Effector memory CD4-positive, alpha-beta T cell (primary cell): ENCODE results near the gene IL17F.

ENCODE experiments used
- DNase-seq, 3 donors: peaks; one replicate each; pipeline ENCODE4 v3.0.0-alpha.2; 2020
- H3K27ac ChIP-seq: 2 replicates; pipeline ENCODE4 v1.7.0; 2013; ENCODE audit warnings: mild to moderate bottlenecking, low read length, moderate library complexity; ENCODE audit not compliant: insufficient read depth, poor library complexity, severe bottlenecking
- H3K27me3 ChIP-seq: replicated peaks from 2 replicates; pipeline ENCODE4 v1.7.0; 2013; ENCODE audit warnings: mild to moderate bottlenecking, low read length; ENCODE audit not compliant: insufficient read depth, control insufficient read depth, poor library complexity, severe bottlenecking
- H3K36me3 ChIP-seq: 2 replicates; pipeline ENCODE4 v1.7.0; 2013; ENCODE audit warnings: mild to moderate bottlenecking, low read length, moderate library complexity; ENCODE audit not compliant: control insufficient read depth, insufficient read depth
- H3K4me1 ChIP-seq: 2 replicates; pipeline ENCODE4 v1.7.0; 2013; ENCODE audit warnings: low read length, mild to moderate bottlenecking; ENCODE audit not compliant: control insufficient read depth, insufficient read depth, poor library complexity, severe bottlenecking
- H3K4me3 ChIP-seq: 2 replicates; pipeline ENCODE4 v1.7.0; 2013; ENCODE audit warnings: low read length, low read depth, mild to moderate bottlenecking; ENCODE audit not compliant: insufficient read depth, poor library complexity, severe bottlenecking
- H3K9me3 ChIP-seq: 2 replicates; pipeline ENCODE4 v1.7.0; 2013; ENCODE audit warnings: mild to moderate bottlenecking, low read length, moderate library complexity; ENCODE audit not compliant: control insufficient read depth

IL17F gene

GRCh38 chr6:52276130-52276529 lies 31.8 kb upstream of the IL17F start:
- Histone ChIP-seq H3K4me3 (no peak overlapping the region), H3K27ac (no peak overlapping the region), H3K4me1 (peaks cover 3% of the 10 kb centered on the region), H3K36me3 (peaks cover 84% of the 10 kb centered on the region), H3K27me3 (no peaks in the 10 kb centered on the region), H3K9me3 (no peaks in the 10 kb centered on the region)
- DNase-seq: no peak

GRCh38 chr6:52271852-52272460 lies 27.7 kb upstream of the IL17F start:
- H3K36me3 ChIP-seq: peaks cover 81% of the 10 kb centered on the region
- peaks cover 3% of the 10 kb centered on the region for H3K4me1 ChIP-seq
- no peak overlapping the region for H3K27ac ChIP-seq
- no peak overlapping the region for H3K4me3 ChIP-seq
- no peaks in the 10 kb centered on the region for H3K27me3 ChIP-seq
- H3K9me3 ChIP-seq: no peaks in the 10 kb centered on the region
- no peak for DNase-seq

- H3K27ac ChIP-seq: no peak overlapping the region
- H3K36me3 ChIP-seq: peaks cover 45% of the 10 kb centered on the region
- DNase-seq: peak; percentile 19 to 48 (median 41)
- no peak overlapping the region for H3K4me3 ChIP-seq
- no peaks in the 10 kb centered on the region for H3K27me3 ChIP-seq
- no peaks in the 10 kb centered on the region for H3K4me1 ChIP-seq
- no peaks in the 10 kb centered on the region for H3K9me3 ChIP-seq
These were observed 19.6 kb upstream of the IL17F start for GRCh38 chr6:52263709-52264540.

- H3K27me3 ChIP-seq: no peaks in the 10 kb centered on the region
- DNase-seq: no peak
- no peaks in the 10 kb centered on the region for H3K9me3 ChIP-seq
- peaks cover 34% of the 10 kb centered on the region for H3K36me3 ChIP-seq
- no peak overlapping the region for H3K4me3 ChIP-seq
- H3K4me1 ChIP-seq: no peaks in the 10 kb centered on the region
- no peak overlapping the region for H3K27ac ChIP-seq
These were observed 18.5 kb upstream of the IL17F start for GRCh38 chr6:52262620-52263344.

GRCh38 chr6:52261229-52261628 lies 16.9 kb upstream of the IL17F start:
- H3K36me3 ChIP-seq: peaks cover 20% of the 10 kb centered on the region
- no peak overlapping the region for H3K4me3 ChIP-seq
- no peak overlapping the region for H3K27ac ChIP-seq
- H3K4me1 ChIP-seq: no peaks in the 10 kb centered on the region
- no peaks in the 10 kb centered on the region for H3K27me3 ChIP-seq
- H3K9me3 ChIP-seq: no peaks in the 10 kb centered on the region
- no peak for DNase-seq

- Histone ChIP-seq H3K27ac (no peak overlapping the region), H3K4me1 (no peaks in the 10 kb centered on the region), H3K27me3 (no peaks in the 10 kb centered on the region), H3K36me3 (peaks cover 14% of the 10 kb centered on the region), H3K9me3 (no peaks in the 10 kb centered on the region), H3K4me3 (no peak overlapping the region)
- no peak for DNase-seq
These were observed 16.3 kb upstream of the IL17F start for GRCh38 chr6:52260634-52261033.

GRCh38 chr6:52255434-52255833 lies 11.1 kb upstream of the IL17F start:
- Histone ChIP-seq H3K27me3 (no peaks in the 10 kb centered on the region), H3K36me3 (no peaks in the 10 kb centered on the region), H3K27ac (no peak overlapping the region), H3K9me3 (no peaks in the 10 kb centered on the region), H3K4me3 (no peak overlapping the region), H3K4me1 (no peaks in the 10 kb centered on the region)
- DNase-seq: no peak

- Histone ChIP-seq H3K4me3 (no peak overlapping the region), H3K36me3 (no peaks in the 10 kb centered on the region), H3K4me1 (no peaks in the 10 kb centered on the region), H3K27ac (no peak overlapping the region), H3K27me3 (no peaks in the 10 kb centered on the region), H3K9me3 (no peaks in the 10 kb centered on the region)
- no peak for DNase-seq
These were observed 10.6 kb upstream of the IL17F start for GRCh38 chr6:52254731-52255378.

GRCh38 chr6:52253494-52253893 lies 9.2 kb upstream of the IL17F start:
- no peaks in the 10 kb centered on the region for H3K27me3 ChIP-seq
- H3K36me3 ChIP-seq: no peaks in the 10 kb centered on the region
- no peaks in the 10 kb centered on the region for H3K4me1 ChIP-seq
- H3K9me3 ChIP-seq: no peaks in the 10 kb centered on the region
- no peak overlapping the region for H3K27ac ChIP-seq
- no peak for DNase-seq
- no peak overlapping the region for H3K4me3 ChIP-seq
